IPS-NIHi7 (cell line): ENCODE data around the gene MAP3K5.
"Not testable (repeated sequence)": the region's sequence is repeated elsewhere in the genome, so short reads cannot be mapped to it uniquely, and the experiment has no call there.

Experiments used
- DNase-seq: peaks from one replicate; pipeline ENCODE4 v3.0.0; 2012; ENCODE audit warnings: mixed read lengths; ENCODE audit errors: extremely low spot score

The MAP3K5 gene

DNA sequence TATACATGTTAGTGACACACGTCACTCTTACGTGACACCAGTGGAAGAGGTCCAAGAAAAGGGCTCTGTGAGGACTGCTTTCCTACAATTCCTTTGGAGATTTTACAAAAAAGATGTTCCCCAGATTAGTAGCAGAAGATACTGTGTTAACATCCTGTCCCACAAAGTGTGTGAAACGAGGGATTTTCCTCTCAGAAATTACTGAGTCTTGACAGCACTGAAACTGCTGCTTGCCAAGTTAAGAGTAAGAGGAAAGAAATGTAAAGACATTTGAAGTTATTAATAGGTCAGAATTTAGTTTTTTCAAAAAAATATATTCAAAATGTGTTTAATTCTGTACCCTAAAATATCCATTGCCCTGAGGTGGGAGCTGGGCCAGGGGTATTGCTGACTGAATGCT lies 183.3 kb downstream of the MAP3K5 start:
- DNase-seq: no peak

DNA sequence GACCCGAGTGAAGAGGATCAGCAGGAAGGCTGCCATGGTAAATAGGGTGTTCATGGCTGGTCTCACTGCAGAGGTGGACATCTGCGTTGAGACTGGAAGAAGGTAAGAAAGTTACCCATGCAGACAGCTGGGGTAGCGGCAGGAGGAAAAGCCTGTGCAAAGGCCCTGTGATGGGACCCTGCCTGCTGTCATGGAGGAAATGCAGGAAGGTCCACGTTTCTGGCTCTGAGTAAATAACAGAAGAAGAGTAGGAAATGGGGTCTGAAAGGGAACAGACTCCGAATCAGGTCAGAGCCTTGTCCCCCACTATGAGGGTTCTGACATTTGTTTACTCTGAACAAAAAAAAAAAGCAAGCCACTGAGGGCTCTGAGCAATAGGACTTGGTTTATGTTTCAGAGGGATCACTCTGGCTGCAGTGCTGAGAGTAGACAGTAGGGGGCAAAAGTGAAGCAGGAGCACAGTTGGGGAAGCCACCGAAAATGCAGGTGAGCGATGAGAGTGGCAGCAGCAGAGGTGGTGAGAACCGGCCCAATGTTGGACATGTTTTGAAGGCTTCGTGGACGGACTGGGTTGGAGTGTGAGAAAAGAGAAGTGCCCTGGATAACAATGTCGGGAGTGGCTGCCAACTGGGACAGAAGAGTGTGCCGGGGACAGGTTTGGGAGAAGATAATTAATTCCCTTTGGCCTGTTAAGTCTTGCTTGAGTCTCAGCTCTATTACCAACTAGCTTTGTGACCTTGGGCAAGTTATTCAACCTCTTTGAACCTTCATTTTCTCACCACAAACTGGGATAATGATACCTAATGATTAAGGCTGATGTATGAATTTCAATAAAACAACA lies 184.1 kb downstream of the MAP3K5 start:
- peak; percentile 76 for DNase-seq

DNA sequence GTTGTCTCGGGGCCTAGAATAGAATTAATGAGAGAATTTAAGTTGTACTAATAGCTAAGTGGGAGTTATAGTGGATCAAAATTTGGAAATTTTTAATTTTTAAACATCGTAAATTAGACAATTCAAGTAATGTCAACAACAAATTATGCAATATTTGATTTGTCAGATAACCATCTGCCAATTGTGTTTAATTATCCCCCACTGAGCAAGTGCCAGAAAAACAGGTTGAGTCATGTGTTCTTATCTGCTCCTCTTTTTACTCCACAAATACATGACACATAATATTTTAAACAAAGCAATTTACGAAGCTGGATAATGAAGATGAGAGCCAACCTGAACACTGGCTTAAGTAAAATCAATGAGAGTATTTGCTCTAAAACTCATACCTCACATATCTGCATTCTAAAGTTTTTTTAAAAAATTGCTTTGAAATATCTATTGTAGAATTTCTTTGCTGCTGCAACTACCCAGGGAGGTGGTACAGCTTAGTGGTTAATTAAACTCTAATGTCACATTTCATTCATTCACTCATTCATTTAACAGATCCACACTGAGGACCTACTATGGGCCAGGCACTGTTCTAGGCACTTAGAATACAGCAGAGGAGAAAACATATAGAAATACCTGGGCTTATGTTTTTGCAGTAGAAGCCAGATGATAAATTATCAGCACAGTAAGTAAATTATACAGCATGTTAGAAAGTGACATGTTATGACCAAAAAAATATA lies 184.9 kb downstream of the MAP3K5 start:
- no peak for DNase-seq

DNA sequence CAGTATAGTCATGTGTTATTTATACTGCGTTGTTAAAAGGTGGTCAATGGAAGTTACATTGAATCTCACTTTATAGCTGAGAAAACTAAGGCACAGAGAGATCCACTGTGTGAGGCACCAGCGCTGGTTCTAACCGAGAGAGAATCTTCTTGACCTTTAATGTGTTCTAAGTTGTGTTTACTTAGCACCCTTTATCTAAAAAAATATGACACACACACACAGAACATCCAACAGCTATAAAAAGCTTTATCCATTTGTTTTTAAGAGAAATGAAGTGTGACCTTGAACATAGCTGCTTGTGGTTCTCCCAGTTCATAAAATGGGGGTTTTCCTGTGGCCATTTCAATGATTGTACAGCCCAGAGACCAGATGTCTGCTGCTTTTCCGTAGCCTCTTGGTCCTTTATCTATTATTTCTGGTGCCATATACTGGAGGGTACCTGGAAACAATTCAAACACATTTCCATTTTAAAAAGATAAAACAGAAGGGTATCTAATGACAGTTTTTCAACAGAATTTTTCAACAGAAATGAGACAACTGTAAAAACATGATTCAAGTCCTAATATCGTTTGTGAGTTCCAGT lies 187.3 kb downstream of the MAP3K5 start:
- DNase-seq: no peak

DNA sequence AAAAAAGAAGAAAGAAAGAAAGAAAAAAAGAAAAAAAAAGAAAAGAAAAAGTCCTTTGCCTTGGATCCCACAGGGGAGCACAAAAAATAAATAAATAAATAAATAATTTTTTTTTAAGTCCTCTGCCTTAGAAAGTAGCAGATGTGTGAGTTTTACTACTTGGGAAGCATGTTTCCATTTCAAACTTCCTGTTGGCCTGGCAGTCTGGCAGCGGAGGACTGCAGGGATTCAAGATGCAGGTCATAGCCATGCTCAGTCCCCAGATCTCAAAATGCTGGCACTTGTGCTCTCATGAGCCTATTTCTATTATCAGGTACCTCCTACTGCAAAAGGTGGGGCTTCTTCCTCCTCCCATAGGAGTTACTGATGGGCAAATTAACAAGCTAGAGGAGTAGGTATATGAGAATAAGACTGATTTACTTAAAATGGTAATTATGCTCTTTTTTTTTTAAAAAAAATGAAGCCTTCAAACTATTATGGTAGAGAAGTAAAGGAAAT lies 187.9 kb downstream of the MAP3K5 start:
- no peak for DNase-seq

DNA sequence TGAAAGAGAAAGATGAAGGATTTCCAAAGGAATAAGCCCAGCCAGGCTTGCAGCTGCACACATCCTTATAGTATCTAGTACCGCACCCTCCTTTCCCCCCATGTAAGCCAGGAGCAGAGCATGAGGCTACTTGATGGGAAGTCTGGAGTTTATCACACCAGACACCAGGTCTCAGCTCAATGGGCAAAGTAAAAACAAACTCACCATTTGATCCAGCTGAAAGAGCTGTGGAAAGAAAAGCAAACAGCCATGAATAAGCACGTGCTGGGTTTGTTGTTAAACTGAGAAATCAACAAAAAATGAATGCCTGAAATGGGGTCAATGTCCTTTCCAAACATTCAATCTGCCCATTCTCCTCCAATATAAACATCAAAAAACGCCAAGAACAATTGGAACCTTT lies 191.5 kb downstream of the MAP3K5 start:
- no peak for DNase-seq

DNA sequence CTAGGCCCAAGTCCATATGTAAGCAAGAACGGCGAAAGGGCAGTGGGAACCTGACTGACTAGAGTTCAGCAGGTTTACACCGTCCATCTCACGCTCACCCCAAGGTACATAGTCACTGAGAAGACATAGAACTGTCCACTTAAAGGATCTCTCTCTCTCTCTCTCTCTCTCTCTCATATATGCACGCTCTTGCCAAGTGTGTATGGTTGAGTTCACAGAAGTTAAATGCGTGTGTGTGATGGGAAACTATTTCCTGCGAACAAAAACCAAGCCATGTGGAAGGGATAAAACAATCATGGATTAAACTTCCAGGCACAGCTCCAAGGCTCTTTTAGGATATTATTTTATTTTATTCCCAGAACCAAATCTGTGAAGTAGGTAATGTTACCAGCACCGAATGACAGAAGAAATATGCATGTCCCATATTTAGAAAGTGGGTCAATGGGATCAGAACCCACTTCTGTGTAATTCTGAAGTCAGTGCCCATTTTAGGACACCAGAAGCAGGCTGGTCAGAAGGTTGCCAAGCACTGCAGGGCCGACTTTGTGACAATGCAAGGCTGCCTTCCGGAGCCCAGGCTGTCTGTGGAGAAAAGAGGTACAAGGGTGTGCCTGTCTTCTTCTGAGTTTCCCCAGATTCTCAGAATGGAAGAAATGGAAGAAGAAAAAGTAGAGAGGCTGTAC lies 192.8 kb downstream of the MAP3K5 start:
- no peak for DNase-seq

DNA sequence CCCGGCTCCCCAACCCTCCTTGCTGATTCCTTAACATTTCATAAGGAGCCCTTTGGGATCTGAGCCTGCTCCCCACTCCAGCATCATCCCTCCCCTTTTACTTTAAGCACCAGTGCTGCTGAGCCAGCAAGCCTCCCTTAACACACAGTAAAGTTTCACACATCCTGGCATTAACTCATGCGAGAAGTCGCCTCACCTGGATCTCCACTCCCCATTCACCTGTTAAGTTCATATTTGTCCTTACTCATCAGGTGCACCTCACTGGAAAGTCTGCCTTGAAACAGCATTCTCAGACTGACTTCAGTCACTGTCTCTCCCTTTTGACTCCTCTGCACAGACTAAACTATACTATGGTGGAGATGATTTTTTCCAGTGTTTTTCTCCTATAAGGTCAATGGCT lies 194.2 kb downstream of the MAP3K5 start:
- no peak for DNase-seq

DNA sequence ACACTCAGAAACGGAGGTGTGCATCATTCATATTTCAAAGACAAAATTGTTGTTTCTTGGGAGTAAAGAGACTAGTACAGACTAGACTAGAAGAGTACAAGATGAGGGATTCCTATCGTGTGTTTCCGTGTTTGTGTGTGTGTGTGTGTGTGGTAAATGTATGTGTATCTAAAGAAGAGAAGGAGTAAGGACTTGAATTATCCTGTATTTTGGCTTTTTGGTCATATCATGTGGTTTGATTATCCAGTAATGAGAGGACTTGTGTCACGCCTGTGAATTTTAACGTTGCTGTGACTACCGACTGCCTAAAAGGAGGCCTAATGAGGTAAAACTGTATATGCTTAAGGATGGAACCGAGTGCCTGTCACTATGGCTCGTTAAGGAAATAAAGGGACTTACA lies 197.6 kb downstream of the MAP3K5 start:
- no peak for DNase-seq

DNA sequence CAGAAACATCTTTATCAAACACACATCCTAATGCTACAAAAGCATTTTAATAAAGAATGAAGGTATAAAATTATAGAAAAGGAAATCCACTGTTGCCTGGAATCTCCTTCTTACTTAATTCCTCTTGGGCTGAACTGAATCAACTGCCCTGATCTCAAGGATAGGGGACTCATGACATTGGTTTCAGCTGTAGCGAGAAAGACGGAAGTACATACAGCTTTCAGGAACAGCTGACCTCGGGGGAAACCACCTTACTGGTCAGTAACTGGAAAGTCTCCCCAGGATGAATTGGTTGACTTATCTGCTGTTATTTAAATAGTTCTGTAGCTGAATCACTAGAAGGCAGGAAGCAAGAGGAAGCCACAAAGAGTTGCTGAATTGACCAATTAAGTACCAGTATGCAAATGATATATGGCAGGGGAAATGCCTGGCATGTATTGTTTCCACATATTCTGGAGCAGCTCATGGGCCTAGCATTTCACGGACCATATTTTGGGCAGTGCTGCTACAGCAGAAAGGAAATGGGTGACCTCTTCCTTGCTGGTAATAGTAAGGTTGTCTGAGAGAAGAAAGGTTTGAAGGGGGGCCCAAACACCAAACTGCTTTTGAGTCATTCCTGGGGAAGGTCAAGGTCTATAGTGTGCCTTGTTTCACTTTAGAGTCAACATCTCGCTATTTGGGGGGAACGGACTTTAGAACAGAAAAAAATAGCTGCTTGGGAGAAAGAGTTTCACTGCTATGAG lies 198.4 kb downstream of the MAP3K5 start:
- DNase-seq: peak; percentile 32

DNA sequence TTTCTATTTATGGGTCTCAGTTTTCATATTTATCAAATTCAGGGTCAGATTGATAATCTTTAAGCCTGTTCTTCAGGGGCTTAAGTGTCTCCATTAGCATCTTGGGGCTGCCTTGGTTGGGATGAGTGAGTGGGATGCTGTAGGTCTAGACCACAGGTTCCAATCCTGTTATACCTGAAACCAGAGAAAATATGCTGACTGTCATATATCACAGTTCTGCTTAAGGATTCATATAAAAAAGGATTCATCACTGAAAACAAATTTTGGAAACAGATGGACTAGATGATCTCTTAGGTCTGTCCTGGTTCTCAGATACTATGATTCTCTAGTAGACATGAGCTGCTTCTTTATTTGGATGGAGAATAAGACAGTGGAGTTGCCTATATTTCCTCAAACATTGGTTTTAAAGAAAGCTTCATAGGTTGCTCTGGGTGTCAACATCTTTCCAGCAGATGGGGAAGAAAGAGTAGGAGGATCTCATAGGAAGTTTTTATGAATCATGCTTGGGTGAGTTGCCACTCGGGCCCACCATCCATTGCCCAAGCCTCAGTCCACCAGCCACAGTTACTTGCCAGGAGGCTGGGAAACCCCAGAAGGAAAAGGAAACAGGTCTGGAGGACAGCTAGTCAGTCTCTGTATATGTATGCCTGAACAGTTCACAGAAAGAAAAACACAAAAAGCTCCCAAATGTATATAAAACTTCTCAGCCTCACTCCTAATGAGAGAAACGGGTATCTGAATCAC lies 199.2 kb downstream of the MAP3K5 start:
- DNase-seq: no peak

DNA sequence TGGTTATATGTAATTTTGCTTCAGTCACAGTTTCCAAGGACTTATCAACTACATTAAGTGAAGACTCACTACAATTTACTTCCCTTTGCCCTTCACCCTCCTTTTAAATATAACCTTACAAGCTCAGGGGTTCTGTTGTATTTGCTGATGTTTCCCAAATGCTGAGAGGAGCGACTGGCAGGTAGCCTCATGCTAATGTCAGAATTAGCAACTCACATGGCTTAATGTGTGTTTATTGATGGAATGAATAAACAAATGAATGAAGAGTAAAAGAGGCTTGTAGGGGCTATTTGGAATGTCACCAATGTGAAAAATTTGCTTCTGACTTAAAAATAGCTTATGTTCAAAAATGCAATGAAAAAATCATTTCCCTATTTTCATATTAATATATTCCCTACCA lies 200.7 kb downstream of the MAP3K5 start:
- no peak for DNase-seq

DNA sequence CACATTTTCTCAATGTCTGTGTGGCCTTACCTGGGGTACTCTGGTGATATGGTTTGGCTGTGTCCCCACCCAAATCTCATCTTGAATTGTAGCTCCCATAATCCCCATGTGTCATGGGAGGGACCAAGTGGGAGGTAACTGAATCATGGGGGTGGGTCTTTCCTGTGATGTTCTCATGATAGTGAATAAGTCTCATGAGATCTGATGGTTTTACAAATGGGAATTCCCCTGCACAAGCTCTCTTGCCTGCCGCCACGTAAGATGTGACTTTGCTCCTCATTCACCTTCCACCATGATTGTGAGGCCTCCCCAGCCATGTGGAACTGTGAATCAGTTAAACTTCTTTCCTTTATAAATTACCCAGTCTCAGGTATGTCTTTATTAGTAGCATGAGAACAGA lies 201.4 kb downstream of the MAP3K5 start:
- DNase-seq: not testable (repeated sequence)

DNA sequence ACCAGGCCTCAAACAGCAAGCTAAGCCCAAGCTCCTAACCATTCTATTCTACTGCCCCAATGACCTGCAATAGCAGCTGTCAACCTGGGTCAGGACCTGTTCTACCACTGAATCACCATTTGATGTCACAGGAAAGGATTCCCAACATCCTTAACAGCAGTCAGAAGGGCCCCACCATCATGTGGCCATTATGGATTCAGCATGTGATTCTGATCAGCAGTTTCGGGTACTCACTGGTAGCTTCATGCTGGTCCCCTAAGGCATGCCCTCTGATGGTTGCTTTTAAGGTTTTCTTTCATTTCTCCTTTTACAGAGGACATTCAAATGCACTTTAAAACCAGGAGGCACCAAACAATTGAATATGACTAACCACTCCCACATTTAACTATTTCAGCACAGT lies 204.8 kb downstream of the MAP3K5 start:
- DNase-seq: no peak

DNA sequence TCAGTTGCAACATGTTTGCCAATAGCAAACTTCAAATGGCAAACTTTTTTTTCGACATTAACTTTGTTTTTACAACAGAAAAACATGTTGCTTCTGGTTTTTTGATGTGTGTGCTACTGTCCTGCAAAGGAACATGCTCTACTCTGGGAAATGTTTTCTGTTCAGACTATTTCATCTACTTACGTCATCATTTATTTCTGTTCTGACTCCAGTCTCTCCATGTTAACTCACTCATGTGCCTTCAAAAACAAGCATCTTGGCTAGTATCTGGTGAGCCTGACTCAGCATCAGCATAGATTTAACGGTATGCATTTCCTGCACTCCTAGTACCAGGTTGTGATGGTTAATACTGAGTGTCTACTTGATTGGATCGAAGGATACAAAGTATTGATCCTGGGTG lies 206.0 kb downstream of the MAP3K5 start:
- no peak for DNase-seq

DNA sequence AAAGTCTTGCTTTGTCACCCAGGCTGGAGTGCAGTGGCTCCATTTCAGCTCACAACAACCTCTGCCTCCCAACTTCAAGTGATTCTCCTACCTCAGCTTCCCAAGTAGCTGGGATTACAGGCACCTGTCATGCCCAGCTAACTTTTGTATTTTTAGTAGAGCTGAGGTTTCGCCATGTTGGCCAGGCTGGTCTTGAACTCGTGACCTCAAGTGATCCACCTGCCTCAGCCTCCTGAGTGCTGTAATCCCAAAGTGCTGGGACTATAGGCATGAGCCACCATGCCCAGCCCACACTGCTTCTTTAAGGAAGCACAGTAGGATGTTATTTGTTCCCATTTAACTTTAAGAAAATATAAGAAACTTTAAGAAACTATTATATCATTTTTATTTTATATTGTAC lies 206.8 kb downstream of the MAP3K5 start:
- not testable (repeated sequence) for DNase-seq

DNA sequence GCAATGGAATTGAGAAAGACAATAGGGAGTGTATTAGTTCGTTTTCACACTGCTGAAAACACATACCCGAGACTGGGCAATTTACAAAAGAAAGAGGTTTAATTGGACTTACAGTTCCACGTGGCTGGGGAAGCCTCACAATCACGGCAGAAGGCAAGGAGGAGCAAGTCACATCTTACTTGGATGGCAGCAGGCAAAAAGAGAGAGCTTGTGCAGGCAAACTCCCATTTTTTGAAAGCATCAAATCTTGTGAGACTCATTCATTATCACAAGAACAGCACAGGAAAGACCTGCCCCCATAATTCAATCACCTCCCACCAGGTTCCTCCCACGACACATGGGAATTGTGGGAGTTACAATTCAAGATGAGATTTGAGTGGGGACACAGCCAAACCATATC lies 208.0 kb downstream of the MAP3K5 start:
- DNase-seq: not testable (repeated sequence)

DNA sequence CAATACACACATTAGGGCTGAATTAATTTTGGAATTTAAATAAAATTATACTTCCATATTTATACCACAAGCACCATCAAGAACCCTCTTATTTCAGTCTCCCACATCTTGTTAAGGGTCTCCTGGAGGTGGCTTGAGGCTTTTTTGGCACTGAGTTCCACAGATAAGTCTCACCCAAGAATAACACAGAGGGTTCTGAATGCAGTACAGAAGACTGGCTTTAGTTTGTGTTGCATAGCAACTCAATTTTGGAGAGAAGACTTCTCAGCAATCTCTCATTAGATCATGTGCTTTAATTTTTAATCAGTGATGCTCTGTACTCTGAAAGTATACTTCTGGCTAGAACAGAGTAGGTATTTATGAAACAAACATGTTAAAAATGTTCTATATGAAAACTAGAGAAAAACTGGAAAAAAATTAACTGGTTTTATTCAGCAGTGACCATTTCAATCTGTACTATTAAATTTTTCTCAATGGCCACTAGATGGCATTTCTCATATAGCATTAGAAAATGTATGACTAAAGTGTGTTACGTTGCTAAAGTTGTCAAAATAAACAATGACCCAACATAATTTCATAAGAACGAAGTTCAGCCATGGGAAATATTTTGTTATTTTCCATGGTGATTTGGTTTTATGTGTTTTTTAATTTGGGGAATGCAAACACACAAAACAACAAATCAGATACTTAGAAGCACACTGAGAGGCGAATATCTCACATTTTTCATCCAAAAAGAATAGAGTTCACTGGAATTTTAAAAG lies 209.4 kb downstream of the MAP3K5 start:
- DNase-seq: no peak

DNA sequence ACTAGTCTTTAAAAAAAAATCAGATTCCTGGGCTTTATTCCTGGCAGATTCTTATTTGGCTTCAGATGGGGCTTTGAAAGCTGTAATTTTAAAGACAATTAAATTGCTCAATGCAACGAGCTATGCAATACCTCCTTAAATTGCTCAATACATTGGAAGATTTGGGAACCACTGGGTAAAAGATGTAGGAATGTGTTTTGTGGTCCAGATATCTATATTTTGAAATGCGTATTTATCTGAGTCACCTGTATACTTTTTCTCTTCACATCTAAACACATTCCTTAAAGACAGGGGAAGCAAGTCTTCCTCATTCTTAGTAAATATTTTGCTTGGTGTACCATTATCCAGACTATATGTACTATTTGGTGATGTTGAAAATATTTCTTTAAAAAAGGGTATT lies 212.5 kb downstream of the MAP3K5 start:
- no peak for DNase-seq

DNA sequence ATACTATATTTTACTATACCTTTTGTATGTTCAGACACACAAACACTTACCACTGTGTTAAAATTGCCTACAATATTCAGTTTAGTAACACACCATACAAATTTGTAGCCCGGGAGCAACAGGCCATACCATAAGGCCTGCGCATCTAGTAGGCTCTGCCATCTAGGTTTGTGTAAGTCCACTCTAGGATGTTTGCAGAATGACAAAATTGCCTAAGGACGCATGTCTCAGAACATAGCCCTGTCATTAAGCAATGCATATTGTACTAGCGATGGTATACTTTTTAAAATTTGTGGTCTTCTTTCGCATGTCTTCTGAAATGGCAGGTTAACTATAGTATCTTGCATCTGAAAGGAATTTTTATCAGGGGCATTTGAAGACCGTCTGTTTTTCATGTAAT lies 215.5 kb downstream of the MAP3K5 start:
- DNase-seq: no peak
